Right lobe of liver (tissue), 6 donors: Measurements from ENCODE around the gene ANTXR1. TPM values are rescaled to one million over a fixed set of nuclear protein-coding genes. Genes with fewer than 3 reads are reported as not detected.
"Not testable (repeated sequence)": the region's sequence is repeated elsewhere in the genome, so short reads cannot be mapped to it uniquely, and the experiment has no call there.

Source experiments
- ATAC-seq, 4 donors: fragments of 200-7000 bp; cut with Tn5 transposase; one replicate each; pipeline ENCODE4 v1.9.1; 2020; ENCODE audit warnings: mild to moderate bottlenecking in 4 of 4, moderate library complexity in 4 of 4
- DNase-seq, 3 donors: peaks; one replicate each; pipeline ENCODE4 v3.0.0-alpha.2; 2020
- H3K27ac ChIP-seq, 3 donors: fragments of 200-600 bp; one replicate each; pipeline ENCODE4 v1.8.0; 2022
- H3K27me3 ChIP-seq, 2 donors: fragments of 200-600 bp; one replicate each; pipeline ENCODE4 v1.8.0; 2022
- H3K36me3 ChIP-seq, 4 donors: fragments of 200-600 bp; sonication (generic) in 1 of 4; one replicate each; pipeline versions ENCODE4 v1.5.1 to v1.8.0; 2017 to 2022; ENCODE audit warnings: control low read depth in 1 of 4
- H3K4me1 ChIP-seq, 4 donors: fragments of 200-600 bp; sonication (generic) in 1 of 4; one replicate each; pipeline versions ENCODE4 v1.5.1 to v1.8.0; 2017 to 2022; ENCODE audit warnings: control low read depth in 1 of 4
- H3K4me3 ChIP-seq, 3 donors: fragments of 200-600 bp; one replicate each; pipeline ENCODE4 v1.8.0; 2022
- H3K9me3 ChIP-seq, 4 donors: fragments of 200-600 bp; sonication (generic) in 1 of 4; one replicate each; pipeline versions ENCODE4 v1.5.1 to v1.8.0; 2017 to 2022; ENCODE audit warnings: control low read depth in 1 of 4
- CTCF ChIP-seq, 4 donors: fragments of 200-600 bp in 3 of 4; fragments of 450-650 bp in 1 of 4; IDR thresholded peaks; one replicate each; pipeline versions ENCODE4 v1.5.1 to v1.8.0; 2016 to 2022; ENCODE audit warnings: antibody characterized with exemption in 4 of 4, mild to moderate bottlenecking in 2 of 4
- POLR2A ChIP-seq: fragments of 450-650 bp; IDR thresholded peaks from one replicate; pipeline ENCODE4 v1.6.1; 2017; ENCODE audit warnings: antibody characterized with exemption, mild to moderate bottlenecking
- WGBS: methylation state at CpG from one replicate; pipeline ENCODE4 v1.1.6; 2018; ENCODE audit warnings: low coverage, low lambda C conversion rate; ENCODE audit not compliant: insufficient coverage; ENCODE audit errors: missing lambda C conversion rate; 5-methylcytosine and 5-hydroxymethylcytosine counted together
- intact Hi-C, 2 donors: fragments of 100-400 bp; cut with DNase I; formaldehyde crosslinking; loops; one replicate each; pipeline versions ENCODE4 v1.11.2 to v1.14.1; 2022
- total RNA-seq, 6 experiments: library from RNA; depleted of rRNA in 2 of 6; stranded (reverse); fragments of >200 nt in 2 of 6; fragmentation: NEBNext Ultra II Directional in 3 of 6; extraction: Animal tissue kit (Norgen Biotek cat#: 25700) in 3 of 6; gene quantifications; one replicate each; pipeline versions ENCODE4 v1.1.0 to v1.2.4, GENCODE V29; 2016 to 2023
- donor health status: DM: no; HTN: yes; CAD: no.
- donor health status: DM: no; HTN: no; CAD: no.
- donor health status: DM: no; HTN: no; CAD: no.
- donor health status: DM: no; HTN: yes; CAD: no.
- donor health status: DM: no; HTN: yes; CAD: no.

The ANTXR1 gene
- total RNA-seq, 6 experiments from 2014 or later, result 1.1 to 4.1 (median 2.9) TPM

DNA sequence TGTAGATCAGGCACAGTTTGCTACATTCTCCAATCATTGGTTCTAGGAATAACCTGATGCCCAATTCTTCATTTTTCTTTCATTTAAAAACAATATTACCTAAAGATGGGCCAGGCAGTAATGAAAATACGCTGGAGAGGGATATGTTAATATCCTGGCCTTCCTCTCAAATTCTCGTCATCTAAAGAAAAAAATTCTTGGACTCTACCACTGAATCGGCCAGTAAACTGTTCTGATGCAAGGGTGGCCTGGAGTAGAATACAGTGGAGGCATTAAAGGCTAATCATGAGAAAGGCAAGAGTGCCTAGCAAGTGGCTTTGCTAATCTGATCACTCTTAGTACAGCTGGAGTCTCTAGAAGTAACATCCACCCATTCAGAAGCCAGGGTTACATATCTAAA lies 157.7 kb downstream of the ANTXR1 start:
- DNase-seq, result no peak
- ATAC-seq, result no peak
- Histone ChIP-seq H3K9me3 (no peaks in the 10 kb centered on the region), H3K27ac (no peak overlapping the region), H3K27me3 (no peaks in the 10 kb centered on the region), H3K4me3 (no peak overlapping the region), H3K36me3 (no peaks in the 10 kb centered on the region), H3K4me1 (peaks cover 0 to 14% (median 0%) of the 10 kb centered on the region in 4 donors)
- 64% methylated on average over 3 of the region's 3 CpGs for WGBS
- intact Hi-C loops, result no loop called here
- TF ChIP-seq POLR2A (no peak), CTCF (IDR thresholded peaks at IDR 0.05) (no peak)

- Histone ChIP-seq H3K4me1 (peaks cover 0 to 13% (median 0%) of the 10 kb centered on the region in 4 donors), H3K27ac (no peak overlapping the region), H3K9me3 (no peaks in the 10 kb centered on the region), H3K4me3 (no peak overlapping the region), H3K36me3 (no peaks in the 10 kb centered on the region), H3K27me3 (no peaks in the 10 kb centered on the region)
- intact Hi-C loops, result no loop called here
- WGBS, result 50% methylated on average over 5 of the region's 5 CpGs
- DNase-seq (no peak), ATAC-seq (peak; percentile 62 to 77 (median 68))
- TF ChIP-seq POLR2A (no peak), CTCF (IDR thresholded peaks at IDR 0.05) (no peak)
Observed at GRCh38 chr2:69171116-69171896, 158.3 kb downstream of the ANTXR1 start.

DNA sequence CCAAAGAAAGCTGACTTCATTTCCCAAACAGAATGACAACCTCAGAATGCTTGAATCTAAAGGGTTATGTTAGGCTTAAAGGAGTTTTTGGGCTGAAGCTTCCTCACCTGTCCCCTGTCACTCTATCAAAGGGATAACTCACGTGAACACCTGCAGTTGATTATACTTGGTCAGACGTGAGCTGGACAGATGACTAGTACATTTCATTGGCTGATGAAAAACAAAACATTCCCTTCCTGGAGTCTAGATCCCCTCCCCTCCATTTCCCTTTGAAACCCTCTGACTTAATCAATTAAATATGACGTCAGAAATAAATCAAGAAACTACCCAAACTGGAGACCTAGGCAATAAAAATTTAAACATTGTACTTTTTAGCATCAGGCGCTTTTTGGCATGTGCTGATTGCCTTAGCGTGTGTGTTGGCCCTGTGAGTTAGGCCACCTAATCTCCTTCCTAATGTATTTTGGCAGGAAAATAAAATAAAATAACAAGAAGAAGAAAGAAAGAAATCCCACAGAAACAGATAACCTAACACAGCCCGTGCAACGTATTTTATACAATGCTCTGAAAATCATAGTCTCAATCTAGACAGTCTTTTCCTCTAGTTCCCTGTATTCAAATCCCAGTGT lies 159.0 kb downstream of the ANTXR1 start:
- intact Hi-C loops, result no loop called here
- H3K27ac ChIP-seq, result no peak overlapping the region
- no peaks in the 10 kb centered on the region for H3K36me3 ChIP-seq
- 75% methylated on average over 7 of the region's 7 CpGs for WGBS
- H3K9me3 ChIP-seq, result no peaks in the 10 kb centered on the region
- H3K4me3 ChIP-seq, result no peak overlapping the region
- peaks cover 0 to 6% (median 0%) of the 10 kb centered on the region in 4 donors for H3K4me1 ChIP-seq
- ATAC-seq (no peak), DNase-seq (no peak)
- TF ChIP-seq POLR2A (no peak), CTCF (IDR thresholded peaks at IDR 0.05) (no peak)
- H3K27me3 ChIP-seq, result no peaks in the 10 kb centered on the region

DNA sequence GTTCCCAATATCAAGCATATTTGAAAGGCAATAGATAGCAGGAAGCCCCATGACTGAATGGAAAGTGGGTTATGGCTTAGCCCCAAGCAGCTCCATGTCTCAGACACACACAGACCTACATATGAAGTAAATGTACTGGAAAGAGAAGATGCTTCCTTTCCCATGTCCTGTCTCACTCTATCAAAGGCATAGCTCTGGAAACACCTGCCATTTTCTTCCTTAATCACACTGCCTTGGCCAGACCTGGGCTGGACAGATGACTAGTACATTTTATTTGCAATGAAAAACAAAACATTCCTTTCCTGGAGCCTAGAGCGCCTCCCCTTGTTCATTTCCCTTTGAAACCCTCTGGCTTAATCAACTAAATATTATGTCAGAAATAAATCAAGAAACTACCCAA lies 160.7 kb downstream of the ANTXR1 start:
- H3K27me3 ChIP-seq, result no peaks in the 10 kb centered on the region
- no peak overlapping the region for H3K27ac ChIP-seq
- TF ChIP-seq CTCF (IDR thresholded peaks at IDR 0.05), result no peak
- no peak for TF ChIP-seq POLR2A
- H3K4me1 ChIP-seq, result no peaks in the 10 kb centered on the region
- no peaks in the 10 kb centered on the region for H3K36me3 ChIP-seq
- 94% methylated on average over 1 of the region's 1 CpG for WGBS
- DNase-seq (no peak), ATAC-seq (no peak)
- H3K4me3 ChIP-seq, result no peak overlapping the region
- H3K9me3 ChIP-seq, result no peaks in the 10 kb centered on the region
- intact Hi-C loops, result no loop called here

GRCh38 chr2:69174211-69174610 lies 161.2 kb downstream of the ANTXR1 start:
- H3K9me3 ChIP-seq, intact Hi-C loops, H3K27ac ChIP-seq, H3K36me3 ChIP-seq, DNase-seq, H3K27me3 ChIP-seq, ATAC-seq, H3K4me1 ChIP-seq, H3K4me3 ChIP-seq: not testable (repeated sequence)
- 86% methylated on average over 5 of the region's 5 CpGs for WGBS
